H1 (cell line): ENCODE data around the gene CHRDL2. TPM values are rescaled to one million over a fixed set of nuclear protein-coding genes. Genes with fewer than 3 reads are reported as not detected.

Experiments used
- ASH2L ChIP-seq: fragments of 200-600, 300-600 bp; sonication (generic); IDR thresholded peaks from one replicate; pipeline ENCODE4 v1.7.1; 2017; ENCODE audit warnings: low read length
- CHD7 ChIP-seq: fragments of 300-600 bp; sonication (generic); IDR thresholded peaks from 2 replicates; pipeline ENCODE4 v1.7.1; 2012; ENCODE audit warnings: low read length, moderate library complexity, mild to moderate bottlenecking, inconsistent platforms; ENCODE audit not compliant: insufficient replicate concordance
- EGR1 ChIP-seq: IDR thresholded peaks from 2 replicates; pipeline ENCODE4 v1.6.1; 2011; ENCODE audit warnings: low read depth, low read length, borderline replicate concordance
- POLR2AphosphoS5 ChIP-seq: IDR thresholded peaks from 2 replicates; pipeline ENCODE4 v1.6.1; 2011; ENCODE audit warnings: low read depth, low read length
- RXRA ChIP-seq: IDR thresholded peaks from 2 replicates; pipeline ENCODE4 v1.6.1; 2011; ENCODE audit warnings: low read depth, mild to moderate bottlenecking, low read length, moderate library complexity; ENCODE audit not compliant: insufficient read depth
- SP2 ChIP-seq: IDR thresholded peaks from 2 replicates; pipeline ENCODE4 v1.6.1; 2012; ENCODE audit warnings: mild to moderate bottlenecking, low read length, inconsistent platforms
- TAF1 ChIP-seq: IDR thresholded peaks from 2 replicates; pipeline ENCODE4 v1.6.1; 2011; ENCODE audit warnings: mild to moderate bottlenecking, low read depth, low read length
- YY1 ChIP-seq: IDR thresholded peaks from 2 replicates; pipeline ENCODE4 v1.6.1; 2011; ENCODE audit warnings: low read depth, mild to moderate bottlenecking, low read length
- ZNF274 ChIP-seq: IDR thresholded peaks from 2 replicates; pipeline ENCODE4 v1.7.0; 2012; ENCODE audit warnings: low read length, borderline replicate concordance; ENCODE audit errors: extremely low read depth
- polyA plus RNA-seq, 7 experiments: library from polyadenylated mRNA; depleted of rRNA in 3 of 7; stranded (reverse) in 5 of 7; unstranded in 2 of 7; fragments of >200 nt in 5 of 7; fragments of 200-250 nt in 2 of 7; gene quantifications; 1 replicate in 5 of 7; 2 replicates in 1 of 7; 4 replicates in 1 of 7; pipeline versions ENCODE4 v1.2.1 to v1.2.3, GENCODE V29; 2011 to 2013; ENCODE audit warnings: missing spikeins in 2 of 7, mixed read lengths in 2 of 7
- total RNA-seq: library from RNA; stranded (reverse); fragmentation: NEBNext Ultra II Directional; extraction: Animal tissue kit (Norgen Biotek cat#: 25700); gene quantifications from 2 replicates; pipeline ENCODE4 v1.2.1, GENCODE V29; 2021
- TF ChIP-seq, protein P1 (sequence below), 3 experiments: IDR thresholded peaks; 1 replicate in 2 of 3; 2 replicates in 1 of 3; pipeline versions ENCODE4 v1.5.1 to v1.6.1; 2011; ENCODE audit warnings: low read length in 3 of 3, mild to moderate bottlenecking in 3 of 3, inconsistent platforms in 2 of 3, low read depth in 1 of 3, moderate library complexity in 1 of 3; ENCODE audit not compliant: insufficient read depth in 1 of 3; ENCODE audit errors: control extremely low read depth in 1 of 3

Gene CHRDL2
- total and polyA plus RNA-seq, 2 of the 8 experiments (the other 6 are each of a cell fraction or from before 2014, with no cell fraction given), result 0.26 to 0.48 TPM

DNA sequence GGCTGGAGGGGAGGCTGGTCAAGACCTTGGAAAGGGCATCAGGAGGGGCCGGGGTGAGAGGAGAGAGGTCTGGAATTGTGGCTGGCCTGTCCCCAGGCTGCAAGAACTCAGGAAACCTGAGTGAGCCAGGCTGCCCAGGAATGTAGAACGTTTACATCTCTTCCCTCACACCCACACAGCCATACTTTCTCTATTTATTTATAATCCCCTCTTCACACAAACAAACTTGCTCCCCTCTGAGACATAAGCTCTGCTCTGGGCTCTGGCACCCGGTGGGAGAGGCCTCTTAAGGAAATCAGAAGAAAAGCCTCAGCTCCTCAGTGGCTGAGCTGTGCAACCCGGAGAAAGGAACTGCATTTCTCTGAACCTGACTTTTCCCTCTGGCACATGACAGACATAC, 5.5 kb downstream of the CHRDL2 start (continued):
- TF ChIP-seq CHD7 (no peak), RXRA (no peak), POLR2AphosphoS5 (no peak), ZNF274 (no peak), ASH2L (no peak), SP2 (no peak), YY1 (no peak), EGR1 (no peak), TAF1 (no peak)
- TF ChIP-seq, protein P1, sequence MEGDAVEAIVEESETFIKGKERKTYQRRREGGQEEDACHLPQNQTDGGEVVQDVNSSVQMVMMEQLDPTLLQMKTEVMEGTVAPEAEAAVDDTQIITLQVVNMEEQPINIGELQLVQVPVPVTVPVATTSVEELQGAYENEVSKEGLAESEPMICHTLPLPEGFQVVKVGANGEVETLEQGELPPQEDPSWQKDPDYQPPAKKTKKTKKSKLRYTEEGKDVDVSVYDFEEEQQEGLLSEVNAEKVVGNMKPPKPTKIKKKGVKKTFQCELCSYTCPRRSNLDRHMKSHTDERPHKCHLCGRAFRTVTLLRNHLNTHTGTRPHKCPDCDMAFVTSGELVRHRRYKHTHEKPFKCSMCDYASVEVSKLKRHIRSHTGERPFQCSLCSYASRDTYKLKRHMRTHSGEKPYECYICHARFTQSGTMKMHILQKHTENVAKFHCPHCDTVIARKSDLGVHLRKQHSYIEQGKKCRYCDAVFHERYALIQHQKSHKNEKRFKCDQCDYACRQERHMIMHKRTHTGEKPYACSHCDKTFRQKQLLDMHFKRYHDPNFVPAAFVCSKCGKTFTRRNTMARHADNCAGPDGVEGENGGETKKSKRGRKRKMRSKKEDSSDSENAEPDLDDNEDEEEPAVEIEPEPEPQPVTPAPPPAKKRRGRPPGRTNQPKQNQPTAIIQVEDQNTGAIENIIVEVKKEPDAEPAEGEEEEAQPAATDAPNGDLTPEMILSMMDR (IDR thresholded peaks at IDR 0.05; ENCODE audit: control extremely low read depth in 1 of 3, insufficient read depth in 1 of 3, low read depth in 1 of 3, low read length in 3 of 3), result no peak
